Loucy (cell line): ENCODE results near the gene AADACL4.
"Not testable (repeated sequence)": the region's sequence is repeated elsewhere in the genome, so short reads cannot be mapped to it uniquely, and the experiment has no call there.

ENCODE experiments used
- H2AFZ ChIP-seq: fragments of 200-600 bp; sonication (generic); 2 replicates; pipeline ENCODE4 v1.6.0; 2016; ENCODE audit warnings: antibody characterized with exemption, mild to moderate bottlenecking, low read length, moderate library complexity
- H3F3A ChIP-seq: fragments of 200-600 bp; 2 replicates; pipeline ENCODE4 v1.6.0; 2016; ENCODE audit warnings: antibody characterized with exemption, low read depth, mild to moderate bottlenecking
- H3K27me3 ChIP-seq: fragments of 200-600 bp; sonication (generic); 2 replicates; pipeline ENCODE4 v1.6.1; 2014; ENCODE audit warnings: low read length, mild to moderate bottlenecking; ENCODE audit not compliant: insufficient read depth, poor library complexity, severe bottlenecking
- H3K36me3 ChIP-seq: fragments of 200-600 bp; sonication (generic); 2 replicates; pipeline ENCODE4 v1.6.1; 2016; ENCODE audit warnings: low read length; ENCODE audit not compliant: insufficient read depth
- H3K4me1 ChIP-seq: fragments of 200-600 bp; sonication (generic); 2 replicates; pipeline ENCODE4 v1.5.1; 2014; ENCODE audit warnings: low read length, mild to moderate bottlenecking; ENCODE audit not compliant: insufficient read depth, poor library complexity, severe bottlenecking
- H3K4me2 ChIP-seq: fragments of 200-600 bp; sonication (generic); 2 replicates; pipeline ENCODE4 v1.6.0; 2014; ENCODE audit warnings: antibody characterized with exemption, low read length, low read depth, mild to moderate bottlenecking; ENCODE audit not compliant: poor library complexity, severe bottlenecking
- H3K4me3 ChIP-seq: fragments of 200-600 bp; sonication (generic); 2 replicates; pipeline ENCODE4 v1.5.1; 2014; ENCODE audit warnings: low read length, mild to moderate bottlenecking, mixed read lengths; ENCODE audit not compliant: poor library complexity, severe bottlenecking
- H3K79me2 ChIP-seq: fragments of 200-600 bp; sonication (generic); 2 replicates; pipeline ENCODE4 v1.6.1; 2014; ENCODE audit warnings: low read length; ENCODE audit not compliant: insufficient read depth
- H3K9ac ChIP-seq: fragments of 200-600 bp; sonication (generic); 2 replicates; pipeline ENCODE4 v1.6.0; 2014; ENCODE audit warnings: mild to moderate bottlenecking, low read depth, low read length, moderate library complexity; ENCODE audit not compliant: poor library complexity, severe bottlenecking
- H3K9me2 ChIP-seq: fragments of 200-600 bp; sonication (generic); replicated peaks from 2 replicates; pipeline ENCODE4 v1.6.1; 2016; ENCODE audit warnings: low read depth, low read length, mixed read lengths
- H3K9me3 ChIP-seq: fragments of 200-600 bp; sonication (generic); 2 replicates; pipeline ENCODE4 v1.6.1; 2014; ENCODE audit warnings: mild to moderate bottlenecking, antibody characterized with exemption, low read length, low read depth; ENCODE audit not compliant: insufficient read depth
- H4K20me1 ChIP-seq: fragments of 200-600 bp; sonication (generic); 2 replicates; pipeline ENCODE4 v1.6.0; 2014; ENCODE audit warnings: antibody characterized with exemption, low read length, mild to moderate bottlenecking; ENCODE audit not compliant: insufficient read depth, poor library complexity, severe bottlenecking
- EZH2phosphoT487 ChIP-seq: fragments of 200-600 bp; IDR thresholded peaks from 2 replicates; pipeline ENCODE4 v1.6.1; 2018; ENCODE audit warnings: antibody characterized with exemption, mild to moderate bottlenecking, moderate library complexity, borderline replicate concordance
- TF ChIP-seq, protein P1 (sequence below): fragments of 200-600 bp; sonication (generic); conservative IDR thresholded peaks from 2 replicates; pipeline ENCODE4 v1.5.1; 2014; ENCODE audit warnings: mild to moderate bottlenecking, antibody characterized with exemption, low read length

AADACL4 gene

DNA sequence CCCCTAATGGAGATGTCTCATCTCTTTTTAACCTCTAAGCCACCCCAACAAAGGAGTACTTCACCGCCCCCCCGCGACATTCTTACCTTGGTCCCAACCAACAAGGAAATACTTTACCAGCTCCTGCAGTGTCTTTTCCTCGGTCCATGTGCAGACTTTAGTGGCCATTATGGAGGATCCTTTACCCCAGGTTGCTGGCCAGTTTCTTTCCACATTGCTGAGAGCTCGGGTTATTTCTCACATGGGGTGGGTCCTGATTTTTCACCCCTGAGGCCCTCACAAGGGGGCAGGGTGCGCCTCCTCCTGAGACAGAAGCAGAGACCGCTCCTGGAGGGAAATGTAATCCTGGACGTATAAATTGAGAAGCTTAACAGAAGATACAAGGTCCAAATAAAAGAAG is 69.0 kb downstream of the AADACL4 start:
- no peaks in the 10 kb centered on the region for H3K79me2 ChIP-seq
- H3K9me2 ChIP-seq: no peaks in the 10 kb centered on the region
- H4K20me1 ChIP-seq: no peaks in the 10 kb centered on the region
- H3K27me3 ChIP-seq: no peaks in the 10 kb centered on the region
- no peaks in the 10 kb centered on the region for H3K36me3 ChIP-seq
- TF ChIP-seq EZH2phosphoT487: no peak
- TF ChIP-seq, protein P1, sequence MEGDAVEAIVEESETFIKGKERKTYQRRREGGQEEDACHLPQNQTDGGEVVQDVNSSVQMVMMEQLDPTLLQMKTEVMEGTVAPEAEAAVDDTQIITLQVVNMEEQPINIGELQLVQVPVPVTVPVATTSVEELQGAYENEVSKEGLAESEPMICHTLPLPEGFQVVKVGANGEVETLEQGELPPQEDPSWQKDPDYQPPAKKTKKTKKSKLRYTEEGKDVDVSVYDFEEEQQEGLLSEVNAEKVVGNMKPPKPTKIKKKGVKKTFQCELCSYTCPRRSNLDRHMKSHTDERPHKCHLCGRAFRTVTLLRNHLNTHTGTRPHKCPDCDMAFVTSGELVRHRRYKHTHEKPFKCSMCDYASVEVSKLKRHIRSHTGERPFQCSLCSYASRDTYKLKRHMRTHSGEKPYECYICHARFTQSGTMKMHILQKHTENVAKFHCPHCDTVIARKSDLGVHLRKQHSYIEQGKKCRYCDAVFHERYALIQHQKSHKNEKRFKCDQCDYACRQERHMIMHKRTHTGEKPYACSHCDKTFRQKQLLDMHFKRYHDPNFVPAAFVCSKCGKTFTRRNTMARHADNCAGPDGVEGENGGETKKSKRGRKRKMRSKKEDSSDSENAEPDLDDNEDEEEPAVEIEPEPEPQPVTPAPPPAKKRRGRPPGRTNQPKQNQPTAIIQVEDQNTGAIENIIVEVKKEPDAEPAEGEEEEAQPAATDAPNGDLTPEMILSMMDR: no peak
- H3K4me3 ChIP-seq: no peak overlapping the region
- no peak overlapping the region for H2AFZ ChIP-seq
- no peak overlapping the region for H3K9ac ChIP-seq
- no peaks in the 10 kb centered on the region for H3F3A ChIP-seq
- no peaks in the 10 kb centered on the region for H3K9me3 ChIP-seq
- H3K4me1 ChIP-seq: no peaks in the 10 kb centered on the region
- no peak overlapping the region for H3K4me2 ChIP-seq

DNA sequence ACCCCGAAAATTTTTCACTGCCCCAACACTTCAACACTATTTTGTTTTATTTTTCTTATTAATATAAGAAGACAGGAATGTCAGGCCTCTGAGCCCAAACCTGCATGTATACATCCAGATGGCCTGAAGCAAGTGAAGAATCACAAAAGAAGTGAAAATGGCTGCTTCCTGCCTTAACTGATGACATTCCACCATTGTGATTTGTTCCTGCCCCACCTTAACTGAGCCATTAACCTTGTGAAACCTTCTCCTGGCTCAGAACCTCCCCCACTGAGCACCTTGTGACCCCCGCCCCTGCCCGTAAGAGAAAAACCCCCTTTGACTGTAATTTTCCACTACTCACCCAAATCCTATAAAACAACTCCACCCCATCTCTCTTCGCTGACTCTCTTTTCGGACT is 69.8 kb downstream of the AADACL4 start:
- H4K20me1 ChIP-seq, H3K9me3 ChIP-seq, H3K9me2 ChIP-seq, H3K4me3 ChIP-seq, H3K79me2 ChIP-seq, H3K4me1 ChIP-seq, H3K36me3 ChIP-seq, H3K27me3 ChIP-seq, H3K9ac ChIP-seq, H2AFZ ChIP-seq, H3K4me2 ChIP-seq, H3F3A ChIP-seq: not testable (repeated sequence)

DNA sequence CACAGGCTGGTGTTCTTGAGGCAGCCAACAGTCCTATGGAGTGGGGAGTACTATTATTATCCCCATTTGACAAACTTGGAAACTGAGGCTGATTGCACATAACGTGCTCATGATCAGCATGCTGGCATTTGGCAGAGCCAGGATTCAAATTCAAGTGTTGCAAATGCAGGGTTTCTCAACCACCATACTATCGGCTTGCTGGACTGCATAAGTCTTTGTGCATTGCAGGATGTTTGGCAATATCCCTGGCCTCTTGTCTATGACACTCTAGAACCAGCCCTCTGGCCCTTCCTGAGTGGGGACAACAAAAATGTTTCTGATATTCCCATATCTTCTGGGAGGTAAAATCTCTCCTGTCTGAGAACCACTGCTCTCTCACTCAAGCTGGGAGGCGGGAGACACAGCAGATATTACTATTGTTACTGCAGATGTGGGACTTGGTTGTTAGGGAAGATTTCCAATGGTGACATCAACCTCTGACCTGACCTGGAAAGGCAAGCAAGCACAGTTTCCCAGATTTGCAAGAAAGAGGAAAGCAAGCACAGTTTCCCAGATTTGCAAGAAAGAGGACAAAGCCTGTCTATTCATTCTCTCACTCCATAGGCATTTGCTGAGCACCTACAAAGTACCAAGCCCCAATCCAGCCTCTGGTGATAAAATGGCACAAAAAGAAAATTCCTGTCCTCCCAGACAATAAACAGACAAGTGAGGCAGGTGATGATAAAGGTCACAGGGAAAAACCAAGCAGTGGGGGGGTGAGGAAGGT is 71.0 kb downstream of the AADACL4 start:
- Histone ChIP-seq H3K9ac (no peak overlapping the region), H3K9me2 (no peaks in the 10 kb centered on the region), H3K9me3 (no peaks in the 10 kb centered on the region), H3K79me2 (no peaks in the 10 kb centered on the region), H3F3A (no peaks in the 10 kb centered on the region), H4K20me1 (no peaks in the 10 kb centered on the region), H3K27me3 (no peaks in the 10 kb centered on the region), H3K4me2 (no peak overlapping the region), H3K4me1 (no peaks in the 10 kb centered on the region), H2AFZ (no peak overlapping the region), H3K4me3 (no peak overlapping the region), H3K36me3 (no peaks in the 10 kb centered on the region)
- TF ChIP-seq EZH2phosphoT487: no peak
- TF ChIP-seq, protein P1: no peak

DNA sequence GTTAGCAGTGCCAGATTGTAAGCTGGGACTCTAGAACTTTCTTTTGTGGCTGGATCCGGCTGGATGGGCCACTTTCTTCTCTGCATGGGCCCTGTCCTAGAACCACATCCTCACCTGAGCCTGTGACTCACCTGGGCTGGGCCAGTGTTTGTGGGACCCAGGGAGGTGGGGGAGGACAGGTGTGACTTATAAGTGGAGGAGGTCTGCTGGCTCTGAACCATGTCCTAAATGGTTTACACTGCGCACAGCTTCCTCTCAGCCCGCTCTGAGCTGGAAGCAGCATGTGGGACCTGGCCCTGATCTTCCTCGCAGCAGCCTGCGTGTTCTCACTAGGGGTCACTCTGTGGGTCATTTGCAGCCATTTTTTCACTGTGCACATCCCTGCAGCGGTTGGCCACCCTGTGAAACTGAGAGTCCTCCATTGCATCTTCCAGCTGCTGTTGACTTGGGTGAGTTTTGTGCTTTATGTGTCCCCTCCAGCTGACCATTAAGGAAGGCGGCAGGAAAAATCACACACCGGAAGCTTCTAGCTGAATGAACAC is 72.1 kb downstream of the AADACL4 start, which contains the start of gene AADACL3:
Gene AADACL3 (plus strand): TSS at position 215 of the 542 bp plus-strand sequence. CDS start 67 bp downstream, at position 282.
- H3K9me2 ChIP-seq: no peaks in the 10 kb centered on the region
- H3K36me3 ChIP-seq: no peaks in the 10 kb centered on the region
- TF ChIP-seq EZH2phosphoT487: no peak
- TF ChIP-seq, protein P1: no peak
- no peaks in the 10 kb centered on the region for H3K4me1 ChIP-seq
- no peaks in the 10 kb centered on the region for H4K20me1 ChIP-seq
- H2AFZ ChIP-seq: no peak within 1 kb of the TSS
- H3K4me3 ChIP-seq: no peak within 1 kb of the TSS
- H3K4me2 ChIP-seq: no peak within 1 kb of the TSS
- H3K9me3 ChIP-seq: no peaks in the 10 kb centered on the region
- no peaks in the 10 kb centered on the region for H3K79me2 ChIP-seq
- H3K27me3 ChIP-seq: no peaks in the 10 kb centered on the region
- H3F3A ChIP-seq: no peaks in the 10 kb centered on the region
- no peak within 1 kb of the TSS for H3K9ac ChIP-seq
